Inflammatory macrophage treated with lipopolysaccharide for 1 hour (primary cell): ENCODE data around the gene PTPRF.
A peak's percentile ranks its signal among the peaks of the same experiment; 100 is the strongest.

Source experiments
- DNase-seq, 2 donors: peaks; one replicate each; pipeline ENCODE4 v3.0.0-alpha.2; 2020 to 2022

PTPRF gene

DNA sequence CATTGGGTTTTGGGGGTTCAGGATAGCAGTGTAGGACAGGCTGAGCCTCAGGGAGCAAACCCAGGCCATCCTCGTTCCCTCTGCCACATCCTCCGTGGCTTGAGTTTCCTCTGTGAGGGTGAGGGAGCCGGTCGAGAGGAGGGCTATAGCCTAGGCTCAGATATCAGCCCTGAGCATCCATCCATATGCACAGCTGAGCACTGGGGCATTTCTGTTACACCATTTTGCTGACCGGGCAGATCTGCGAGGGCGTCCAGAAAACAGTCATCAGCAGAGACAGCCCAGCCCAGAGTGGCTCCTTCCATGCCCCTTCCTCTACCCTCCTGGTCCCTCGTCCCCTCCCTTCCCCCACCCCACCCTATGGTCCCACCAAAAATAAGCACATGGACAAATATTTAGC lies 53.5 kb downstream of the PTPRF start:
- no peak for DNase-seq

DNA sequence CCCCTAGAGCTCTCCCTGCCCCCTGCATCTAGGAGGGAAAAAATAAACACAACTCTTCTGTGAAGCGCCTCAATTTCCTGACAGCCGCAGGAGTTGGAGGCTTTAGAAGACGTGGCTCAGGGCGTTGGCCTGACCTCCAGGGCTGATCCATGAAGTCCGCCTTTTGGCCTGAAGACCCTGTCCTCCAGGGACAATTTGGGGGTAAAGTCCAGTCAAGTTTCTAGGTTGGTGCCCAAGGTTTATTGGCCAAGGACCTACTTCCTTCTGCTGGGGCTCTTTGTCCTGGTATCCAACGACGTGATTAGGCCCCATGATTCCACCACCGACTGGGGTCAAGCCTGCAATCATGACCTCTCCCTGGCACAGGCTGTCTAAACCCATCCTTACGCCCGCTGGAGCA lies 54.9 kb downstream of the PTPRF start:
- DNase-seq: no peak

DNA sequence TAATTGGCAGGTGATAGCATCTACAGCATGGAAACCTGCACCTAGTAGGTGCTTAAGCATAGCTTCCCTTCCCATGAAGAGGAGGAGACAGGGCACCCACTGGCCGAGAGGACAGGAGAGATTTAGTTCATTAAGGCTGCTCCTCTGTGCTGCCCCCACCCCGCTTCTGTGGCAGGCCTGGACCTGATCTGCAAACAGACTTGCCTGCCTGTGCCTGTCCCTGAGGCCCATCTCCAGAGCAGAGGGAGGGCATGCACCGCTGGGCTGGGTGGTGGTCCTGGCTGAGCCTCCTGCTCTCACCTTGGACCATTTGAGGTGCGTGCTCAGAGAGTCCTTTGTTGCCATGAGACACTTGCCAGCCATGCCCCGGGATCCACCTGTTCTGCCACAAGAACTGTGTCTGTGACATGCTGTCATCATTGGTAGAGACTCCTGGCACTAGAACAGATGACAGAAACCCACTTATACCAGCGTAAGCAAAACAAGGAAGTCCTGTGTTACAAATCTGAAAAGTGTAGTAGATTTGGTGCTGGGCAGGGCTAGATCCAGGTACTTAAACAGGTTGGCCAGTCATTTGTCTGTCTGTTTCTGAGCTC lies 55.6 kb downstream of the PTPRF start:
- DNase-seq: no peak

GRCh38 chr1:43587001-43587400 lies 56.3 kb downstream of the PTPRF start:
- DNase-seq: no peak

DNA sequence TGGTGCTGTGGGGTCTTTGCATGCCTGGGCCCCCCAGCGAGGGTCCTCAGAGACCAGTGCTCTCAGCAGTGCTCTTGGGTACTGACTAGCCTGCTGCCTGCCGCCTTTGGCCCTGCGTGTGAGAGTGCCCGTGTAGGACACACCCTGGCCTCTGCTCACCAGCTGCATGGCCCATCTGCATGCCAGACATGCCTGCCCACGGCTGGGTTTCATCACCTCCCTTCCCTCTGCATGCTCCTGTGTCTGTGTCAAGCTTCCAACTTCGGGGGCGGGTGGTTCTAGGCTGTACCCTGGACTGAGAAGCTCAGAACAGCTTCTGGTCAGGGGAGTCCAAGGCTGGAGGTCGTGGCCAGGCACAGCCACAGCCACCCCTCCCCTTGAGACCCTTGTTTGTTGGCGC lies 56.9 kb downstream of the PTPRF start:
- peak in 1 of 2 donors; percentile 8 for DNase-seq

DNA sequence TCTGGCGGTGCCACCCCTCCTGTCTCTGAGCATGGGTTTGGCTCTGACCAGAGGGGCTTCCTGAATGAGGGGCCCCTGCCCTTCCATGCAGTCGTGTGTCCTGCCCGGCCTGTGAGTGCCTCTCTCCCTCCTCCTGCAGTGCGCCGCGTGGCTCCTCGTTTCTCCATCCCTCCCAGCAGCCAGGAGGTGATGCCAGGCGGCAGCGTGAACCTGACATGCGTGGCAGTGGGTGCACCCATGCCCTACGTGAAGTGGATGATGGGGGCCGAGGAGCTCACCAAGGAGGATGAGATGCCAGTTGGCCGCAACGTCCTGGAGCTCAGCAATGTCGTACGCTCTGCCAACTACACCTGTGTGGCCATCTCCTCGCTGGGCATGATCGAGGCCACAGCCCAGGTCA lies 57.9 kb downstream of the PTPRF start:
- DNase-seq: no peak

DNA sequence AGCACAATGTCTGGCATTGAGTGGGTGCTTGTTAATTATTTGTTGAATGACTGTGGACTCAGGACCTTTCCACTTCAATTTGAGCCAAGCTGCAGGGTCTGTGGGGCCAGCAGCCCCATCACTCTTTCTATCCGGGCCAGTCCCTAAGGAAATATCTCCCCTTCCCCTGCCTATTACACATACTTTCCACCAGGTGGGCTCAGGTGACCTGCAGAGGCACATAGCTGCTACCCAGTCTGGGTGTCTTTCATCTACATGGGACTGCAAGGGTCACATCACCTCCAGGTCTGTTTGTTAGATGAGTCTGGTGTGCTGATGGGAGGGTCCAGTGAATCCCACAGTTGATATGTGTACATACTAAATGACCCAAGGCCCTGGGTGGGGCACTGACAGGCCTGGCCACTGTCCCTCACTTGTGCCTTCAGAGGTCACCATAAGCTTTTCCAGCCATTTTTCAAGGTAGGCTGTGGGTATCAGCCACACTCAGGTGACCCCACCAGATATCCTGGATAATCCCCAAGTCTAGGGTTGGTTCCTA lies 59.8 kb downstream of the PTPRF start:
- DNase-seq: no peak

DNA sequence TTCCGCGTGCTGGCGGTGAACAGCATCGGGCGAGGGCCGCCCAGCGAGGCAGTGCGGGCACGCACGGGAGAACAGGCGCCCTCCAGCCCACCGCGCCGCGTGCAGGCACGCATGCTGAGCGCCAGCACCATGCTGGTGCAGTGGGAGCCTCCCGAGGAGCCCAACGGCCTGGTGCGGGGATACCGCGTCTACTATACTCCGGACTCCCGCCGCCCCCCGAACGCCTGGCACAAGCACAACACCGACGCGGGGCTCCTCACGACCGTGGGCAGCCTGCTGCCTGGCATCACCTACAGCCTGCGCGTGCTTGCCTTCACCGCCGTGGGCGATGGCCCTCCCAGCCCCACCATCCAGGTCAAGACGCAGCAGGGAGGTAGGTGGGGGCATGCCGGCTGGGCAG lies 60.5 kb downstream of the PTPRF start:
- DNase-seq: no peak

- DNase-seq: no peak
Observed at GRCh38 chr1:43592051-43592665, 61.5 kb downstream of the PTPRF start.

DNA sequence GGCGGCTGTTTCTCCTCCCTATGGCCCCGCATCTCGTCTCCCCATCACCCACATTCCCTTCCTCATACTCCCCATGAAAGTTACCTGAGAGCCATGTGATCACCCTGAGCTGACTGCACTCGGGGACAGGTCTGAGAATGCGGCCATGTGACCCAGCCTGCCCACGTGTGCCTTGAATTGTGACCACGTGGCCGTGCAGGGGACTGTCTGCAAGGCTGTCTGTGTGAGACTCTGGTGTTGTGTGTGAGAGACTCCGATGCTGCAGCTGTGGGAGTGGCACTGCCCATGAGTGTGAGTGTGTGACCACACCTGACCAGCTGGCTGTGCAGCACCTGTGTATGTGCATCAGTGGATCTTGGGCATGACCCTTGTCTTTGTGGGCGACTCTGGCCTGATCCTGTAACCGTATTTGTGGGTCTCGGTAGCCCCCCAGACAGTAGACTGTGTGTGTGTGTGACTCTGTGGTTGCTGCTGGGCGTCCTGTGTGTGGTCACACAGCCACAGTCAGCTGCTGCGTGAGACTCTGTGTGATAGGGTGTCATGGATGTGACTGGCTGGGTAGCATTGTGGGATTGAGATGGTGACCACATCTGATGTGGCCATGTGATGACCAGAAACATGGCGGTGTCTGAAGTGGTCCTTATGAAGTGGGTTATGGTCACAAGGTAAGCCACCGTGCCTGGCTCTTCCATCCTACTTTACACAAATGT lies 62.4 kb downstream of the PTPRF start:
- DNase-seq: no peak

DNA sequence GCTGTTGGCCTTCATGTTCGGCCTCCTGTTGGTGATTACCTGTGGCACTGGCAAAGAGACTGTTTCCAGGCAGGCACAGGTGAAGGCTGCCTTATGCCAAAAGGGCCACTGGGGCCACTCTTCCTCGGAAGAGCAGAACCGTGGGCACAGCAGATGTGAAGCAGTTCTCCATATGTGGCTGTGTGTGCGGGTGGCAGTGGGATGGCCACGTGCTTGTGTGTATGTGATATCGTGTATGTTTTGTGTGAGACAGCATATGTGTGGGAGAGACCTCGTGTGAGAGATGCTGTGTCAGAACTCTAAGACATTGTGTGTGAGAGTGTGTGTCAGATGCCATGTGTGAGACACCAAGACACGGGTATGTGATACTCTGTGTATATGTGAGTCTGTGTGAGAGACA lies 65.9 kb downstream of the PTPRF start:
- no peak for DNase-seq

DNA sequence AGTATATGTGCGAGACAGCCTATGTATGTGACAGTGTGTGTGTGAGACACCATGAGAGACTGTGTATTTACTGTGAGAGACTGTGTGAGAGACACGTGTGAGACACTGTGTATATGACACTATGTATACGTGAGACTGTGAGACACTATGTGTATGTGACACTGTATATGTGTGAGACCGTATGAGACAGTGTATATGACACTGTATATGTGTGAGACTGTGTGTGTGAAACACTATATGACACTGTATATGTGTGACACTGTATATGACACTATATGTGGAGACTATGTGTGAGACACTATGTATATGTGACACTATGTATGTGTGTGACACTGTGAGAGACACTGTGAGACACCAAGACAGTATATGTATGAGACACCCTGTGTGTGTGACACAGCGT lies 66.3 kb downstream of the PTPRF start:
- no peak for DNase-seq

DNA sequence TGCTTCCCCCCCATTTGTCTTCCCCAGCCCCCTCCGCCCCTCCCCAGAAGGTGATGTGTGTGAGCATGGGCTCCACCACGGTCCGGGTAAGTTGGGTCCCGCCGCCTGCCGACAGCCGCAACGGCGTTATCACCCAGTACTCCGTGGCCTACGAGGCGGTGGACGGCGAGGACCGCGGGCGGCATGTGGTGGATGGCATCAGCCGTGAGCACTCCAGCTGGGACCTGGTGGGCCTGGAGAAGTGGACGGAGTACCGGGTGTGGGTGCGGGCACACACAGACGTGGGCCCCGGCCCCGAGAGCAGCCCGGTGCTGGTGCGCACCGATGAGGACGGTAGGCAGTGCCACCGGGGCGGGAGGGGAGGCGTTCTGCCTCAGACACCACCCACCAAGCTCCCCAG lies 67.0 kb downstream of the PTPRF start:
- DNase-seq: no peak

- DNase-seq: no peak
Observed at GRCh38 chr1:43598622-43599021, 67.9 kb downstream of the PTPRF start.

DNA sequence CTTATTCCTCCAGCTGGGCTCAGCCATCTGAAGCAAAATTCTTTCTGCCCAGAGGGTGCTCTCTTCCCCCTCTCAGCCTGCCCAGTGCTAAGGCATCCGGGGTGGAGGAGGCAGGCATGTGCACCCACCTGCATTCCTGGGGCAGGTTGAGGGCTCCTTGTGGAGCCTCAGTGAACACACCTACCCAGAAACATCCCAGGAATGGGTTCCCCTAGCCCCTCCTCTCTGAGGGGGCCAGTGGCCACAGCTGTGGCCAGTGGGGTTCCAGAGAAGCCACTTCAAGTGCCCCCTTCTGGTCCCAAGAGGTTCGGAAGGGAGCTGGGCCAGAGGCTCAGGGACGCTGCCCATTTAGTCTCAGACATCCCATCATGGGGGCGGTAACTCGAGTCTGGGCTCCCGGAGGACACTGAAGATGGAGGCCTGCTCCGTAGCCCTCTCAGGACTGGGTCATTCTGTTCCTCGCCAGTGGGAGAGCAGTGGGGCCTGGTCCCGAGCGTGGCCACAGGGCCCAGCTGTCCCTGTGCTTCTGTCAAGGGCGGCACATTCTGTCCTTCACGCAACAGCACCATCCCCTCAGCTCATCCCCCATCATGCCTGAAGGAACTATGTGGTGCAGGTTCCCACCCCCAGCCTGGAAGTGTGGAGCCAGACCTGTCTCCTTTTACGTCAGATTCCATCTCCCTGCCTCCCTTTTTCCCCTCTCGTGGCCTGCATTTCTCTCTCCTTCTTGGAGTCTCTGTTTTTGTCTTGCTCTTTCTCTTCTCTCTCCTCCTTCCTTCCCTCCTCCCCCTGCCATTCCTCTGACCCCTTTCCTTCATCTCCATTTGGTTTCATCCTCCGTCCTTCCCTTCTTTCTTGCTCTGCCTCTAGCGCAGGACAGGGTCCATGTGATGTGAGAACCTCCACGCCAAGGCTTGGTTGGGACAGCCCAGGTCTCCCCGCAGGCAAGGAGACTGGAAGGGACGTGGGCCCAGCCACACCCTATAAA lies 69.6 kb downstream of the PTPRF start:
- no peak for DNase-seq

DNA sequence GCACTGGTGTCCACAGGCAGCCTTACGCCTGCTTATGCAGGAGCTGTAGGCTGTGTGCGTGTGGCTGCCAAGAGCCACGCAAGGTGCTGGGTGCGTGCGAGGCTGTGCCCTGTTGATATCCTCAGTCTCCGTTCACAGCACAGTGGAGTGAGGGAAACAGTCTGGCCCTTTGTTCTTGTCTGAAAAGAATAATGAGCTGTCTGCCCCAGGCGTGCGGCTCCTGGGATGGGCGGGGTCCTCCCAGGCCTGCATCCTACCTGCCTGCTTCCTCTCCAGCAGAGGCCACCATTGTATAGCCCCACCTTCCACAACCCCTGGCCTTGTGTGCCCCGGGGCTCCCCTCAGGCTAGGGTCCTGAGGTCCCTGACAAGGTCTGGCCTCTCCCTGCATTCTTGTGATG lies 72.3 kb downstream of the PTPRF start:
- no peak for DNase-seq

DNA sequence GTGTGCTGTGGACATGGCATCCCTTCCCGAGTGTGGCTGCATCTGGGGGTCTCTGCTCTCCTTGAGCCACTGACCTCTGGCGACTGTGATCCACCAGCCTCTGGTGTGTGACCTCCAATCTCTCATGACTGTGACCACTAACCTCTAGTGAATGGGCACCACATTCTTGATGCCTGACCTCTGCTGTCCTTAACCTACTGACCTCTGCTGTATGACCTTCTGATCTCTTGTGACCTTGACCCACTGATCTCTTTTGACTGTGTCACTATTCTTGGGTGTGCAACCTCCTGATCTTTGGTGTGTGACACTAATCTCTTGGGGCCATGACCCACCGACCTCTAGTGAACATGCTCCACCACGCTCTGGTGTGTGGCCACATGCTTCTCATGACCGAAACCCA lies 73.5 kb downstream of the PTPRF start:
- DNase-seq: no peak

DNA sequence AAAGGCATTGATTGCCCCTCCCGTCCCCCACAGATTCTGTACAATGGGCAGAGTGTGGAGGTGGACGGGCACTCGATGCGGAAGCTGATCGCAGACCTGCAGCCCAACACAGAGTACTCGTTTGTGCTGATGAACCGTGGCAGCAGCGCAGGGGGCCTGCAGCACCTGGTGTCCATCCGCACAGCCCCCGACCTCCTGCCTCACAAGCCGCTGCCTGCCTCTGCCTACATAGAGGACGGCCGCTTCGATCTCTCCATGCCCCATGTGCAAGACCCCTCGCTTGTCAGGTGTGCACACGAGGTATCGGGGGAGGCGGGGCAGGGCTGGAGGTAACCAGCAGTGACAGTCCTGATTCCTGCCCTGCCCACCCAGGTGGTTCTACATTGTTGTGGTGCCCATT lies 74.5 kb downstream of the PTPRF start:
- DNase-seq: no peak

GRCh38 chr1:43605766-43606165 lies 75.1 kb downstream of the PTPRF start:
- DNase-seq: no peak

- DNase-seq: no peak
Observed at GRCh38 chr1:43606624-43607023, 75.9 kb downstream of the PTPRF start.

- no peak for DNase-seq
Observed at GRCh38 chr1:43608827-43609226, 78.1 kb downstream of the PTPRF start.

DNA sequence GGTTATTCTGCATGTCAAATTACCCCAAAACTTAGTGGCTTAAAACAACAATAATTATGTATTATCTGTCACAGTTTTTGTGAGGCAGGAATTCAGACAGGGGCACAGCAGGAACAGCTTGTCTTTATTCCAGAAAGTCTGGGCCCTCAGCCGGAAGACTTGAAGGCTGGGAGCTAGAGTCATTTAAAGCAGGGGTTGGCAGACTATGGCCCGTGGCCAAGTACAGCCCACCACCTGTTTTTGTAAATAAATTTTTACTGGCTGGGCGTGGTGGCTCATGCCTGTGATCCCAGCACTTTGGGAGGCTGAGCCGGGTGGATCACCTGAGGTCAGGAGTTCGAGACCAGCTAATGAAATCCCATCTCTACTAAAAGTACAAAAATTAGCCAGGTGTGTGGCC lies 79.7 kb downstream of the PTPRF start:
- no peak for DNase-seq

DNA sequence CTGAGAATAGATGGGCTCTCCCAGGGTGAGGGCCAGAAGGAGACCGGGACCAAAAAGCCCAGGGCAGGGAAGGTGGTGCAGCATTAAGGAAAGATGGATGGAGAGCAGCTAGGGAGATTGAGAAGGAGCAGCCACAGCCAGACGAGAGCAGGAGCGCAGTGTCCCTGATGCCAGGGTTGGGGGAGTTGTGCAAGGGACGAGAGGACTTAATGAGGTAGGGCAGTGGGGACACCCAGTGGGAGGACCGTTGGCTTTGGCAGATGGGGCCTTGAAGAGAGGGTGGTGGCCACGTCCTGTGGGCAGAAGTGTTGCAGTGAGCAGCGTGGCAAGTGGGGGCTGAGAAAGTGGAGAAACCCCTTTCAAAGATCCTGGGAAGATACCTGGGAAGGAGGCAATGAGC lies 81.3 kb downstream of the PTPRF start:
- DNase-seq: no peak
